OCI-LY3 (cell line): ENCODE measurements around the gene LDLRAD4.

Experiments
- CTCF ChIP-seq: fragments of 200-600, 300-600 bp; sonication (generic); IDR thresholded peaks from 2 replicates; pipeline ENCODE4 v1.5.1; 2014; ENCODE audit warnings: antibody characterized with exemption, low read length, low read depth
- EZH2phosphoT487 ChIP-seq: fragments of 200-600 bp; shearing (Covaris generic); IDR thresholded peaks from 2 replicates; pipeline ENCODE4 v1.6.1; 2018; ENCODE audit warnings: antibody characterized with exemption, mixed run types, low read depth

DNA sequence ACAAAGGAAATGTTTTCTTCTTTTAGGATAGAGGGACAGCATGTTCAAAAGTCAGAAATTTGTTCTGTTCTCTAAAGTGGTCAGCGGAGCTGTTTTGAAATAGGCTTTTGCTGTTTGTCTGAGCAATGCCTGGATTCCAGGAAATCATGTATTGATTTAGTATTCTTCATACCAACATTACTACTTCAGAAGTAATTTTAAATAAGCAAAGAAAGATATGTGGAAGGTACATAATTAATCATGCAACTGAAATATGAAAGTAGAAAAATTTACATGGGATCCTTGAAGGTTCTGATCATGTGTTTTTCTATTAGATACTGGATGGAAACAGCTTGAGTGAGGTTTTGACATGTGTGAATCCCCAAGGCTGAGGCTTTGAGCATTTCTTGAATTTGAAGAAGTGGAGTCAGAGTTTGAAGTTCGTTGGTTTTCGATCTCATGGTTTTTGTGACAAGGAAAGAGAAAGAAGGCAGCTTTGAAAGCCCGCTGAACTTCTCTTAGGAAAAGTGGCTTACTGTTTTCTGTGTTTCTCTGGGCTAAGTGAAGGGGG lies 220.0 kb downstream of the LDLRAD4 start:
- TF ChIP-seq CTCF (no peak), EZH2phosphoT487 (no peak)
